ENCODE data around the gene SMPX.
"Not testable (repeated sequence)": the region's sequence is repeated elsewhere in the genome, so short reads cannot be mapped to it uniquely, and the experiment has no call there.

Gene SMPX

GRCh38 chrX:21778236-21778635 is 20.3 kb upstream of the SMPX start:
- H3F3A ChIP-seq (ENCODE audit: insufficient read depth, low read length): no peaks in the 10 kb centered on the region
- no peaks in the 10 kb centered on the region for H3K4me1 ChIP-seq (ENCODE audit: insufficient read depth, low read length, severe bottlenecking)
- no peak overlapping the region for H3K4me2 ChIP-seq (ENCODE audit: low read length)
- no peaks in the 10 kb centered on the region for H3K79me2 ChIP-seq (ENCODE audit: insufficient read depth, low read length)
- no peaks in the 10 kb centered on the region for H4K20me1 ChIP-seq (ENCODE audit: insufficient read depth, low read length)
- no peaks in the 10 kb centered on the region for H3K9me3 ChIP-seq (ENCODE audit: low read length)
- no peak overlapping the region for H3K27ac ChIP-seq (ENCODE audit: low read depth, low read length, poor library complexity, severe bottlenecking)
- no peaks in the 10 kb centered on the region for H3K27me3 ChIP-seq (ENCODE audit: insufficient read depth, low read length)
- H3K36me3 ChIP-seq (ENCODE audit: insufficient read depth, low read length): no peaks in the 10 kb centered on the region
- TF ChIP-seq, protein P1, sequence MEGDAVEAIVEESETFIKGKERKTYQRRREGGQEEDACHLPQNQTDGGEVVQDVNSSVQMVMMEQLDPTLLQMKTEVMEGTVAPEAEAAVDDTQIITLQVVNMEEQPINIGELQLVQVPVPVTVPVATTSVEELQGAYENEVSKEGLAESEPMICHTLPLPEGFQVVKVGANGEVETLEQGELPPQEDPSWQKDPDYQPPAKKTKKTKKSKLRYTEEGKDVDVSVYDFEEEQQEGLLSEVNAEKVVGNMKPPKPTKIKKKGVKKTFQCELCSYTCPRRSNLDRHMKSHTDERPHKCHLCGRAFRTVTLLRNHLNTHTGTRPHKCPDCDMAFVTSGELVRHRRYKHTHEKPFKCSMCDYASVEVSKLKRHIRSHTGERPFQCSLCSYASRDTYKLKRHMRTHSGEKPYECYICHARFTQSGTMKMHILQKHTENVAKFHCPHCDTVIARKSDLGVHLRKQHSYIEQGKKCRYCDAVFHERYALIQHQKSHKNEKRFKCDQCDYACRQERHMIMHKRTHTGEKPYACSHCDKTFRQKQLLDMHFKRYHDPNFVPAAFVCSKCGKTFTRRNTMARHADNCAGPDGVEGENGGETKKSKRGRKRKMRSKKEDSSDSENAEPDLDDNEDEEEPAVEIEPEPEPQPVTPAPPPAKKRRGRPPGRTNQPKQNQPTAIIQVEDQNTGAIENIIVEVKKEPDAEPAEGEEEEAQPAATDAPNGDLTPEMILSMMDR (IDR thresholded peaks at IDR 0.05; ENCODE audit: low read length): no peak
- TF ChIP-seq EZH2 (IDR thresholded peaks at IDR 0.05; ENCODE audit: borderline replicate concordance, low read length): no peak
- H3K9ac ChIP-seq (ENCODE audit: low read length): no peak overlapping the region
- H3K4me3 ChIP-seq (ENCODE audit: low read depth, low read length, poor library complexity, severe bottlenecking): no peak overlapping the region
- no peak overlapping the region for H2AFZ ChIP-seq (ENCODE audit: low read length)
- H3K9me2 ChIP-seq (ENCODE audit: low read depth, low read length): no peaks in the 10 kb centered on the region

DNA sequence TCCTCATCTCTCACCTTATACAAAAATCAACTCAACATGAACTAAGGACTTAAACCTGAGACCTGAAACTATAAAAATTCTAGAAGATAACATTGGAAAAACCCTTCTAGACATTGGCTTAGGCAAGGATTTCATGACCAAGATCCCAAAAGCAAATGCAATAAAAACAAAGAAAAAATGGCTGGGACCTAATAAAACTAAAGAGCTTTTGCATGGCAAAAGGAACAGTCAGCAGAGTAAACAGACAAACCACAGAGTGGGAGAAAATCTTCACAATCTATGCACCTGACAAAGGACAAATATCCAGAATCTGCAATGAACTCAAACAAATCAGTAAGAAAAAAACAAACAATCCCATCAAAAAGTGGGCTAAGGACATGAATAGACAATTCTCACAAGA is 17.2 kb upstream of the SMPX start:
- H3K36me3 ChIP-seq (ENCODE audit: insufficient read depth, low read length); H2AFZ ChIP-seq (ENCODE audit: low read length); H3K9ac ChIP-seq (ENCODE audit: low read length); H3K9me2 ChIP-seq (ENCODE audit: low read depth, low read length); H3K27ac ChIP-seq (ENCODE audit: low read depth, low read length, poor library complexity, severe bottlenecking); H3F3A ChIP-seq (ENCODE audit: insufficient read depth, low read length); H3K79me2 ChIP-seq (ENCODE audit: insufficient read depth, low read length); H3K27me3 ChIP-seq (ENCODE audit: insufficient read depth, low read length); H4K20me1 ChIP-seq (ENCODE audit: insufficient read depth, low read length); H3K4me2 ChIP-seq (ENCODE audit: low read length); H3K4me3 ChIP-seq (ENCODE audit: low read depth, low read length, poor library complexity, severe bottlenecking); H3K9me3 ChIP-seq (ENCODE audit: low read length); H3K4me1 ChIP-seq (ENCODE audit: insufficient read depth, low read length, severe bottlenecking): not testable (repeated sequence)

DNA sequence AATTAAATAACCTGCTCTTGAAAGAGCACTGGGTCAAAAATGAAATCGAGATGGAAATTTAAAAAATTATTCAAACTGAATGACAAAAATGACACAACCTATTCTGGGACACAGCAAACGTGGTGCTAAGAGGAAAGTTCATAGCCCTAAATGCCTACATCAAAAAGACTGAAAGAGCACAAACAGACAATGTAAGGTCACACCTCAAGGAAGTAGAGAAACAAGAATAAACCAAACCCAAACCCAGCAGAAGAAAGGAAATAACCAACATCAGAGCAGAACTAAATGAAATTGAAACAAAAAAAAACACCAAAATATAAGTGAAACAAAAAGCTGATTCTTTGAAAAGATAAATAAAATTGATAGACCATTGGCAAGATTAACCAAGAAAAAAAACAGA is 15.1 kb upstream of the SMPX start:
- H3K9ac ChIP-seq (ENCODE audit: low read length); H3K79me2 ChIP-seq (ENCODE audit: insufficient read depth, low read length); H3K4me1 ChIP-seq (ENCODE audit: insufficient read depth, low read length, severe bottlenecking); H3K36me3 ChIP-seq (ENCODE audit: insufficient read depth, low read length); H3K4me3 ChIP-seq (ENCODE audit: low read depth, low read length, poor library complexity, severe bottlenecking); H3K27ac ChIP-seq (ENCODE audit: low read depth, low read length, poor library complexity, severe bottlenecking); H3K9me3 ChIP-seq (ENCODE audit: low read length); H4K20me1 ChIP-seq (ENCODE audit: insufficient read depth, low read length); H3K27me3 ChIP-seq (ENCODE audit: insufficient read depth, low read length); H3K4me2 ChIP-seq (ENCODE audit: low read length); H2AFZ ChIP-seq (ENCODE audit: low read length); H3F3A ChIP-seq (ENCODE audit: insufficient read depth, low read length); H3K9me2 ChIP-seq (ENCODE audit: low read depth, low read length): not testable (repeated sequence)

DNA sequence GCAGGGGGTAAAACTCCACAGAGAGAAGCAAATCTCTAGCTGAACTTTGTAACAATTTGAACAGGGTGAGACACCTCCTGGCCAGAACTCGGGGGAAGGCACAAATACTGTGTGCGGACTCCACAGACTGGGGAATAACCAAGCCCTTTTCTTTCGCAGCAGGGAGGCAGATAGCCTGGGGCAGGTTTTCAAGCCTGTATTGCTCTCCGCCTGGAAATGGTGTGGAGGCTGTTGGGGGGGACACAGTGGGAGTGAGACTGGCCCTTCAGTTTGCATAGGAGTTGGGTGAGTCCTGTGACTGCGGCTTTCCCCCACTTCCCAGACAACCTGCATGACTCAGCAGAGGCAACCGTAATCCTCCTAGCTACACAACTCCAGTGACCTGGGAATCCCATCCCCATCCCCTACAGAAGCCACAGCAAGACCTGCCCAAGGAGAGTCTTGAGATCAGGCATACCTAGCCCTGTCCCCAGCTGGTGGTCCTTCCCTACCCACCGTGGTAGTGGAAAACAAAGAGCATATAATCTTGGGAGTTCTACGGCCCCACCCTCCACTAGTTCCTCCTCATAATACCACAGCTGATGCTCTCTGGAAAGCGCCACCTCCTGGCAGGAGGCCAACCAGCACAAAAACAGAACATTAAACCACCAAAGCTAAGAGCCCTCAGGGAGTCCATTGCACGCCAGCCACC is 12.9 kb upstream of the SMPX start:
- no peak overlapping the region for H3K4me3 ChIP-seq (ENCODE audit: low read depth, low read length, poor library complexity, severe bottlenecking)
- H3K9me2 ChIP-seq (ENCODE audit: low read depth, low read length): no peaks in the 10 kb centered on the region
- H3K9me3 ChIP-seq (ENCODE audit: low read length): no peaks in the 10 kb centered on the region
- TF ChIP-seq EZH2 (IDR thresholded peaks at IDR 0.05; ENCODE audit: borderline replicate concordance, low read length): no peak
- TF ChIP-seq, protein P1 (IDR thresholded peaks at IDR 0.05; ENCODE audit: low read length): peak; percentile 19; the same call in 1 of the 2 replicates
- no peak overlapping the region for H2AFZ ChIP-seq (ENCODE audit: low read length)
- H3F3A ChIP-seq (ENCODE audit: insufficient read depth, low read length): no peaks in the 10 kb centered on the region
- no peak overlapping the region for H3K27ac ChIP-seq (ENCODE audit: low read depth, low read length, poor library complexity, severe bottlenecking)
- no peak overlapping the region for H3K4me2 ChIP-seq (ENCODE audit: low read length)
- no peaks in the 10 kb centered on the region for H3K27me3 ChIP-seq (ENCODE audit: insufficient read depth, low read length)
- no peaks in the 10 kb centered on the region for H3K79me2 ChIP-seq (ENCODE audit: insufficient read depth, low read length)
- no peaks in the 10 kb centered on the region for H4K20me1 ChIP-seq (ENCODE audit: insufficient read depth, low read length)
- H3K9ac ChIP-seq (ENCODE audit: low read length): no peak overlapping the region
- H3K36me3 ChIP-seq (ENCODE audit: insufficient read depth, low read length): no peaks in the 10 kb centered on the region
- no peaks in the 10 kb centered on the region for H3K4me1 ChIP-seq (ENCODE audit: insufficient read depth, low read length, severe bottlenecking)

Data from OCI-LY1 (cell line).